Mammary epithelial cell (primary cell): Measurements from ENCODE around the gene HIVEP1.

Source experiments
- CTCF ChIP-seq, 2 donors: IDR thresholded peaks in 1 of 2; conservative IDR thresholded peaks in 1 of 2; 2 replicates each; pipeline ENCODE4 v1.5.1; 2011 to 2012; ENCODE audit warnings: inconsistent platforms in 2 of 2, low read length in 2 of 2, mild to moderate bottlenecking in 2 of 2, control low read depth in 1 of 2, low read depth in 1 of 2; ENCODE audit not compliant: insufficient read depth in 1 of 2; ENCODE audit errors: extremely low read depth in 1 of 2
- EZH2 ChIP-seq: IDR thresholded peaks from 2 replicates; pipeline ENCODE4 v1.6.1; 2012; ENCODE audit warnings: low read length, inconsistent platforms, borderline replicate concordance

DNA sequence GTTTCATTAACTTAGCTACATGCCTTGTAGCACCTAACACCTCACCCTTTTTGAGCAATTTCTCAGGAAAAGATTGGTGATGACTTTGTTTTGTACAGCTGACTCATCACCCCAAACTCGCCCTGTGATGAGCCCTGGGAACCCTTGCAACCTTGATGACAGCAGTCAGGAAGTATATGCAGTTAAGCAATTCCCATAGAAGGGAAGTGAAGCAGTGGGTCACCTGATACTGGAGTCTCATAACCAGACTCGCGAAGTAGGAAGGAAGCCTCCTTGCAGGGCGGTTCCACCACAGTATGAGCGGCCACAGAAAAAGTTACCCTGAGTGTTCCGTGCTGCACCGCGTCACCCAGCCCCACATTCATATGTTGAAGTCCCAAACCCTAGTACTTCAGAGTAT, 196.1 kb downstream of the HIVEP1 start:
- no peak for TF ChIP-seq CTCF (conservative IDR thresholded peaks at IDR 0.05 in 1 of 2, IDR thresholded peaks at IDR 0.05 in 1 of 2; ENCODE audit: extremely low read depth in 1 of 2, insufficient read depth in 1 of 2, low read depth in 1 of 2, low read length in 2 of 2)
- TF ChIP-seq EZH2 = no peak
